CD14-positive monocyte (primary cell): ENCODE results near the gene NTN5. TPM values are rescaled to one million over a fixed set of nuclear protein-coding genes. Genes with fewer than 3 reads are reported as not detected.
"Not testable (repeated sequence)": the region's sequence is repeated elsewhere in the genome, so short reads cannot be mapped to it uniquely, and the experiment has no call there.

ENCODE experiments used
- DNase-seq, 3 donors: peaks; one replicate each; pipeline ENCODE4 v3.0.0-alpha.2; 2011 to 2022
- H2AFZ ChIP-seq: 2 replicates; pipeline ENCODE4 v1.6.0; 2012; ENCODE audit warnings: mild to moderate bottlenecking, low read depth, low read length, inconsistent platforms; ENCODE audit not compliant: insufficient read depth, poor library complexity, severe bottlenecking
- H3K27ac ChIP-seq, 2 donors: 1 replicate in 1 of 2; 2 replicates in 1 of 2; pipeline ENCODE4 v1.5.1; 2012 to 2013; ENCODE audit warnings: low read length in 2 of 2, control low read depth in 1 of 2, inconsistent platforms in 1 of 2, low read depth in 1 of 2, mild to moderate bottlenecking in 1 of 2
- H3K27me3 ChIP-seq, 2 donors: one replicate each; pipeline versions ENCODE4 v1.6.0 to v1.6.1; 2011 to 2013; ENCODE audit warnings: low read length in 2 of 2; ENCODE audit not compliant: control insufficient read depth in 2 of 2, insufficient read depth in 2 of 2
- H3K36me3 ChIP-seq, 2 donors: replicated peaks in 1 of 2; 1 replicate in 1 of 2; 2 replicates in 1 of 2; pipeline versions ENCODE4 v1.5.1 to v1.6.1; 2012 to 2013; ENCODE audit warnings: low read length in 2 of 2, control low read depth in 1 of 2, inconsistent platforms in 1 of 2, mild to moderate bottlenecking in 1 of 2; ENCODE audit not compliant: insufficient read depth in 2 of 2, control insufficient read depth in 1 of 2
- H3K4me1 ChIP-seq, 2 donors: 1 replicate in 1 of 2; 2 replicates in 1 of 2; pipeline versions ENCODE4 v1.5.1 to v1.6.1; 2012 to 2013; ENCODE audit warnings: low read length in 2 of 2, control low read depth in 1 of 2, inconsistent platforms in 1 of 2, mild to moderate bottlenecking in 1 of 2, moderate library complexity in 1 of 2; ENCODE audit not compliant: insufficient read depth in 2 of 2, control insufficient read depth in 1 of 2
- H3K4me2 ChIP-seq: replicated peaks from 2 replicates; pipeline ENCODE3; 2012; ENCODE audit warnings: low read length, moderate library complexity, mild to moderate bottlenecking; ENCODE audit not compliant: poor library complexity, severe bottlenecking; ENCODE audit errors: extremely low read depth
- H3K4me3 ChIP-seq, 3 experiments: fragments of 200-600 bp in 1 of 3; sonication (generic) in 1 of 3; replicated peaks in 1 of 3; 1 replicate in 2 of 3; 2 replicates in 1 of 3; pipeline ENCODE4 v1.5.1; 2011 to 2013; ENCODE audit warnings: low read length in 3 of 3, mild to moderate bottlenecking in 3 of 3, control low read depth in 2 of 3, low read depth in 2 of 3, inconsistent platforms in 1 of 3, moderate library complexity in 1 of 3
- H3K79me2 ChIP-seq: 2 replicates; pipeline ENCODE4 v1.6.0; 2012; ENCODE audit warnings: mild to moderate bottlenecking, control low read depth, inconsistent platforms, low read length, moderate library complexity; ENCODE audit not compliant: insufficient read depth
- H3K9ac ChIP-seq: 2 replicates; pipeline ENCODE4 v1.6.0; 2017; ENCODE audit warnings: low read length, mild to moderate bottlenecking; ENCODE audit not compliant: insufficient read depth, poor library complexity, severe bottlenecking
- H3K9me3 ChIP-seq, 2 donors: replicated peaks in 1 of 2; 1 replicate in 1 of 2; 2 replicates in 1 of 2; pipeline versions ENCODE4 v1.5.1 to v1.6.1; 2012 to 2013; ENCODE audit warnings: low read length in 2 of 2, control low read depth in 1 of 2; ENCODE audit not compliant: control insufficient read depth in 1 of 2, insufficient read depth in 1 of 2
- H4K20me1 ChIP-seq: 2 replicates; pipeline ENCODE4 v1.6.0; 2012; ENCODE audit warnings: mild to moderate bottlenecking, low read length, control low read depth, moderate library complexity; ENCODE audit not compliant: insufficient read depth
- H3K27ac Mint-ChIP-seq, 7 donors: one replicate each; pipeline ENCODE4 v1.8.0; 2020; ENCODE audit warnings: mild to moderate bottlenecking in 7 of 7, mixed read lengths in 7 of 7, moderate library complexity in 6 of 7, inconsistent platforms in 2 of 7
- H3K27me3 Mint-ChIP-seq, 3 donors: one replicate each; pipeline ENCODE4 v1.8.0; 2021 to 2022; ENCODE audit warnings: low read depth in 3 of 3, mild to moderate bottlenecking in 3 of 3, mixed read lengths in 3 of 3, moderate library complexity in 3 of 3, inconsistent platforms in 1 of 3
- H3K36me3 Mint-ChIP-seq, 2 donors: one replicate each; pipeline ENCODE4 v1.8.0; 2020; ENCODE audit warnings: mixed read lengths in 2 of 2, inconsistent platforms in 1 of 2, mild to moderate bottlenecking in 1 of 2
- H3K4me1 Mint-ChIP-seq: one replicate; pipeline ENCODE4 v1.8.0; 2020; ENCODE audit warnings: mild to moderate bottlenecking, mixed read lengths
- H3K4me3 Mint-ChIP-seq, 2 donors: one replicate each; pipeline ENCODE4 v1.8.0; 2020; ENCODE audit warnings: mild to moderate bottlenecking in 2 of 2, mixed read lengths in 2 of 2, moderate library complexity in 1 of 2
- H3K9me3 Mint-ChIP-seq, 7 donors: one replicate each; pipeline ENCODE4 v1.8.0; 2020 to 2022; ENCODE audit warnings: mixed read lengths in 7 of 7, mild to moderate bottlenecking in 6 of 7, moderate library complexity in 6 of 7, inconsistent platforms in 2 of 7
- WGBS: methylation state at CpG from one replicate; pipeline ENCODE4 v1.1.5; 2013; ENCODE audit warnings: missing lambda C conversion rate; ENCODE audit not compliant: insufficient coverage; 5-methylcytosine and 5-hydroxymethylcytosine counted together
- intact Hi-C, 2 donors: fragments of 100-400 bp; cut with micrococcal nuclease; formaldehyde crosslinking; loops; one replicate each; pipeline versions ENCODE4 v1.15.0 to v1.15.1; 2023
- polyA plus RNA-seq, 3 donors: library from polyadenylated mRNA; depleted of rRNA in 1 of 3; unstranded in 2 of 3; stranded (reverse) in 1 of 3; fragments of 300-500 nt in 2 of 3; fragments of >200 nt in 1 of 3; fragmentation: Illumina TruSeq in 2 of 3; gene quantifications; 1 replicate in 2 of 3; 2 replicates in 1 of 3; pipeline ENCODE4 v1.2.3, GENCODE V29; 2012 to 2021
- TF ChIP-seq, protein P1 (sequence below): fragments of 200-600 bp; IDR thresholded peaks from one replicate; pipeline ENCODE4 v1.8.0; 2022; ENCODE audit warnings: antibody characterized with exemption, mild to moderate bottlenecking

Gene NTN5
- polyA plus RNA-seq, 3 donors = 0.44 TPM; not detected in 2

- H3K9me3 ChIP-seq = no peaks in the 10 kb centered on the region
- peak overlapping the region; percentile 68 for H2AFZ ChIP-seq
- no peaks in the 10 kb centered on the region for H3K36me3 ChIP-seq
- intact Hi-C loops = no loop called here
- WGBS = under 1% methylated on average over 25 of the region's 34 CpGs
- Mint-ChIP-seq H3K4me1 (peaks cover 13% of the 10 kb centered on the region), H3K27ac (peak overlapping the region in 3 of 7 donors; percentile 20 to 46 (median 23)), H3K36me3 (peaks cover 0 to 3% of the 10 kb centered on the region in 2 donors), H3K27me3 (peaks cover 21 to 43% (median 37%) of the 10 kb centered on the region in 3 donors), H3K9me3 (peaks cover 0 to 11% (median 0%) of the 10 kb centered on the region in 7 donors), H3K4me3 (peak overlapping the region; percentile 71 to 88)
- H3K4me2 ChIP-seq = peak overlapping the region; percentile 48
- DNase-seq = no peak
- peaks cover 6% of the 10 kb centered on the region in 2 donors for H3K4me1 ChIP-seq
- peak overlapping the region; percentile 40 for H3K9ac ChIP-seq
- H3K4me3 ChIP-seq = peak overlapping the region in 1 of 3 experiments; percentile 44
- peaks cover 8 to 22% of the 10 kb centered on the region in 2 donors for H3K27me3 ChIP-seq
- TF ChIP-seq, protein P1, sequence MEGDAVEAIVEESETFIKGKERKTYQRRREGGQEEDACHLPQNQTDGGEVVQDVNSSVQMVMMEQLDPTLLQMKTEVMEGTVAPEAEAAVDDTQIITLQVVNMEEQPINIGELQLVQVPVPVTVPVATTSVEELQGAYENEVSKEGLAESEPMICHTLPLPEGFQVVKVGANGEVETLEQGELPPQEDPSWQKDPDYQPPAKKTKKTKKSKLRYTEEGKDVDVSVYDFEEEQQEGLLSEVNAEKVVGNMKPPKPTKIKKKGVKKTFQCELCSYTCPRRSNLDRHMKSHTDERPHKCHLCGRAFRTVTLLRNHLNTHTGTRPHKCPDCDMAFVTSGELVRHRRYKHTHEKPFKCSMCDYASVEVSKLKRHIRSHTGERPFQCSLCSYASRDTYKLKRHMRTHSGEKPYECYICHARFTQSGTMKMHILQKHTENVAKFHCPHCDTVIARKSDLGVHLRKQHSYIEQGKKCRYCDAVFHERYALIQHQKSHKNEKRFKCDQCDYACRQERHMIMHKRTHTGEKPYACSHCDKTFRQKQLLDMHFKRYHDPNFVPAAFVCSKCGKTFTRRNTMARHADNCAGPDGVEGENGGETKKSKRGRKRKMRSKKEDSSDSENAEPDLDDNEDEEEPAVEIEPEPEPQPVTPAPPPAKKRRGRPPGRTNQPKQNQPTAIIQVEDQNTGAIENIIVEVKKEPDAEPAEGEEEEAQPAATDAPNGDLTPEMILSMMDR = no peak
- H4K20me1 ChIP-seq = no peaks in the 10 kb centered on the region
- no peak overlapping the region for H3K27ac ChIP-seq
- H3K79me2 ChIP-seq = no peaks in the 10 kb centered on the region
These were observed 23.7 kb upstream of the NTN5 start for GRCh38 chr19:48696353-48697010.

DNA sequence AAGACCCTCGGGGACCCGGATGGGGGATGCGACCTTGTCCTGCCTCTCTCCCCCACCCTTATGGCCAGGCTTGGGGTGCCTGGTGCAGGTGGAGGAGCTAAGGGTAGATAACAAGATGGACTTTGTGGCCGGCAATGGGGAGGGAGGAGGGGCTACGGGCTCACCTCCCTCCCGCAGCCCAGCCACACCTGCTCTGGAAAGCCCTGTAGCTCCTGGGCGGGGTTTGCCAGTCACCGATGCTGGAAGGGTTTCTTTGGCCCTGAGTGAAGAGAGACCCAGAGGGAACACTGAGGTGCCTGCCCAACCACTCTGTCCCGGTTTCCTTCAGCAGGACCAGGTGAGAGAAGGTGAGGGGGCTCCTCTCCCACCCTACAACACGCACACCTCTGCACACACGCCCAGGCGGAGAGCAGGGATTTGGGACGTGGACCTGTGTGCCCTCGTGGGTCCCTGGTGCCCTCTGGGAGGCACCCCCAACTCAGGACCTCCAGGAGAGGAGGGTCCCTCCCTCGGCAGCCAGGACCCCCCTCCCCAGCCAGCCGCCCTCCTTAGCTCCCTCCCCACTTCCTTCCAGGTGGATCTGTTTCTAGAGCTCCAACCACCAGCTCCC is 23.0 kb upstream of the NTN5 start, which contains the start of gene FUT2:
Gene FUT2 (plus strand): TSS at position 229 of the 610 bp plus-strand sequence. CDS start 6,986 bp downstream, outside the sequence.
- peak within 1 kb of the TSS in 1 of 3 experiments; percentile 44 for H3K4me3 ChIP-seq
- TF ChIP-seq, protein P1 = no peak

GRCh38 chr19:48693629-48694028 is 20.8 kb upstream of the NTN5 start:
- H3K36me3 ChIP-seq, H3K36me3 Mint-ChIP-seq, H3K79me2 ChIP-seq, DNase-seq, H2AFZ ChIP-seq, H3K4me2 ChIP-seq, H3K4me1 ChIP-seq, intact Hi-C loops, H3K4me3 ChIP-seq, H3K27ac Mint-ChIP-seq, H3K27ac ChIP-seq, H3K9ac ChIP-seq, H3K9me3 Mint-ChIP-seq, H3K4me3 Mint-ChIP-seq, H3K9me3 ChIP-seq, H4K20me1 ChIP-seq: not testable (repeated sequence)
- peaks cover 8 to 22% of the 10 kb centered on the region in 2 donors for H3K27me3 ChIP-seq
- H3K4me1 Mint-ChIP-seq = peaks cover 13% of the 10 kb centered on the region
- 87% methylated on average over 7 of the region's 9 CpGs for WGBS
- peaks cover 19 to 43% (median 35%) of the 10 kb centered on the region in 3 donors for H3K27me3 Mint-ChIP-seq

More for the DNA sequence above, 23.0 kb upstream of the NTN5 start, which contains the start of gene FUT2:
- Mint-ChIP-seq H3K27me3 (peaks cover 20 to 45% (median 37%) of the 10 kb centered on the region in 3 donors), H3K4me3 (peak within 1 kb of the TSS; percentile 71 to 88), H3K36me3 (peaks cover 0 to 3% of the 10 kb centered on the region in 2 donors), H3K4me1 (peaks cover 13% of the 10 kb centered on the region), H3K27ac (peak within 1 kb of the TSS in 3 of 7 donors; percentile 20 to 46 (median 23)), H3K9me3 (peaks cover 0 to 10% (median 0%) of the 10 kb centered on the region in 7 donors)
- H3K79me2 ChIP-seq = no peaks in the 10 kb centered on the region
- intact Hi-C loops = no loop called here
- H4K20me1 ChIP-seq = no peaks in the 10 kb centered on the region
- no peak for DNase-seq
- WGBS = 57% methylated on average over 2 of the region's 16 CpGs
- H3K4me2 ChIP-seq = peak within 1 kb of the TSS; percentile 48
- peak within 1 kb of the TSS; percentile 40 for H3K9ac ChIP-seq
- no peaks in the 10 kb centered on the region for H3K9me3 ChIP-seq
- no peaks in the 10 kb centered on the region for H3K36me3 ChIP-seq
- H2AFZ ChIP-seq = peak within 1 kb of the TSS; percentile 68
- peaks cover 8 to 22% of the 10 kb centered on the region in 2 donors for H3K27me3 ChIP-seq
- no peak within 1 kb of the TSS for H3K27ac ChIP-seq
- H3K4me1 ChIP-seq = peaks cover 6% of the 10 kb centered on the region in 2 donors
